ENCODE results near the gene MMS19. TPM values are rescaled to one million over a fixed set of nuclear protein-coding genes. Genes with fewer than 3 reads are reported as not detected.

MMS19 gene
- total RNA-seq, 1 experiment from 2014 or later = 60.5 TPM

DNA sequence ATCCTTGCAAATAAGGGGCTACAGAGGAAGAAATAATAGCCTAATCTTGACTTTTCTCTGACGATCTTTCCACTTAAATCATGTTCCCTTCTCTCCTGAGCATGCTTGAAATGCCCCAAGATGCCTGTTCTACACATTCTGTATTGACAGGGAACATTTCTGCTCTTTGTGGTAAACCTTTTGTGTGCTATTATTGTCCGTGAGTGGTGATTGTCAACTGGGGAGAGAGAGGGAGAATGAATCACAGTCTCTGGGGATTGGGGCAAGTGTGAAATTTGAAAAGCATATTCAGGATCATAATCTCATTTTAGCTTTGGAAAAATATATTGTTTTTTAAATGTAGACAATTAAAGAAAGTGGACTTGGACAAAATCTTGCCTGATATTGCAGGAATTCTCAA is 21.1 kb upstream of the MMS19 start:
- Histone ChIP-seq H3K9me3 (replicated peaks) (no peaks in the 10 kb centered on the region), H3K4me3 (no peak overlapping the region), H3K27ac (no peak overlapping the region), H3K27me3 (replicated peaks) (no peaks in the 10 kb centered on the region), H3K4me1 (replicated peaks) (peaks cover 8% of the 10 kb centered on the region; the same call in 1 of the 2 replicates), H3K36me3 (no peaks in the 10 kb centered on the region)
- no peak for DNase-seq (ENCODE audit: low read depth in 1 of 2, low spot score in 2 of 2)

DNA sequence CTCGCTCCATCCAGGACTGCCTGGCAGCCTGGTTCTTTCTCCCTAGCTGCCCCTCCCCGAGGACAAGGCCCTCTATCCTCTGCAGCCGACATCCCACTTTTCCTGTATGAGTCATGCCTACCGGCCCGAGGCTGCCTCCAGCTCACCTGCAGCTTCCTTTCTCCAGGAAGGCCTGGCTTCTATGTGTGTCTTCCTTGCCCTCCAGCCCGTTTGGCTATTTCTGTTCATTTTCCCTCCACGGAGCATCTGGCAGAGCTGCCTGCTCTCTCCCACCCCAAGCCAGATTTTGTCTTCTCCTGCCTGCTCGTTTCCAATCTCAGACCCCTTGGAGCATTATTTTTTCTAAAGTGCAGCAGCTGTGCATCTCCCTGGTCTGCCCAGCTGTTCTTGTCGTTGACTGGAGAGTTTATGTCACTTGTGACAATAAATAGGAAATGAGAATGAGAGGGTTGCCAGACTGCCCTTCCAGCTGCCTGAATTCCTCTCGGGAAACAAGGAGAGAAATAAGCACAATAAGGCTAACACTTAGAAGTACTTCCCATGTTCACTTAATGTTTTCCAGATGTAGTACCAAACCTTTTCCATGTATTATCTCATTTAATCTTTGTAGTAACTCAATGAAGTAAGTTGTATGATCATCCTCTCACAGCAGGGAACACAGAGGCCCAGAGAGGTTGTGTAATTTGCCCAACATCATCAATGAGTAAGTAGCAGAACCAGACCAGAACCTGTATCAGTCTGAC is 20.2 kb upstream of the MMS19 start:
- no peak for DNase-seq (ENCODE audit: low read depth in 1 of 2, low spot score in 2 of 2)
- Histone ChIP-seq H3K27me3 (replicated peaks) (no peaks in the 10 kb centered on the region), H3K9me3 (replicated peaks) (no peaks in the 10 kb centered on the region), H3K27ac (no peak overlapping the region), H3K4me1 (replicated peaks) (peaks cover 8% of the 10 kb centered on the region; the same call in 1 of the 2 replicates), H3K4me3 (no peak overlapping the region), H3K36me3 (no peaks in the 10 kb centered on the region)

DNA sequence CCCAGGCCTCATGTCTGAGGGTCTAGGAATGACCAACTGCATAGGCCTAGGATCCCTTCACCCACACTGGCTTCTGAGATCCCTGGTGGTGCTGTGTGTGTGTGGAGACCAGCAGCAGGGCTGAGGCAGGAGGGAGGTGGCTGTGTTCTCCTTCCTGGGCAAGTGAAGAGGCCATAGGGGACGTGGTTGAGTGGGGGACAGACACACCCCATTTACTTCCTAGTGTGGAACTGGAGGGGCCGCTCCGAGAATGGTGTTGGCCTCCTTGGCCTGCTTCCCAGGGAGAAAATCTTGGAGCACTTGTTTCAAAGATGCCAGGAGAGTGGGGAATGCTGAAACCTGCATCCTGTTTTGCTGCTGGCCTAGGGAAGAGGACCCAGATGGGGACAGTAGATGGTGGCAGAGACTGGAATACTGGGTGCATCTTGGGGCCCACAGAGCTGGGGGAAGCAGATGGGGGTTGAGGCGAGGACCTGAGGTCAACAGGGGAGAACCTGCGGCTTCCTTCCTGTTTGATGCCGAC is 19.6 kb upstream of the MMS19 start:
- Histone ChIP-seq H3K27ac (no peak overlapping the region), H3K4me1 (replicated peaks) (peaks cover 8% of the 10 kb centered on the region; the same call in 1 of the 2 replicates), H3K4me3 (no peak overlapping the region)

DNA sequence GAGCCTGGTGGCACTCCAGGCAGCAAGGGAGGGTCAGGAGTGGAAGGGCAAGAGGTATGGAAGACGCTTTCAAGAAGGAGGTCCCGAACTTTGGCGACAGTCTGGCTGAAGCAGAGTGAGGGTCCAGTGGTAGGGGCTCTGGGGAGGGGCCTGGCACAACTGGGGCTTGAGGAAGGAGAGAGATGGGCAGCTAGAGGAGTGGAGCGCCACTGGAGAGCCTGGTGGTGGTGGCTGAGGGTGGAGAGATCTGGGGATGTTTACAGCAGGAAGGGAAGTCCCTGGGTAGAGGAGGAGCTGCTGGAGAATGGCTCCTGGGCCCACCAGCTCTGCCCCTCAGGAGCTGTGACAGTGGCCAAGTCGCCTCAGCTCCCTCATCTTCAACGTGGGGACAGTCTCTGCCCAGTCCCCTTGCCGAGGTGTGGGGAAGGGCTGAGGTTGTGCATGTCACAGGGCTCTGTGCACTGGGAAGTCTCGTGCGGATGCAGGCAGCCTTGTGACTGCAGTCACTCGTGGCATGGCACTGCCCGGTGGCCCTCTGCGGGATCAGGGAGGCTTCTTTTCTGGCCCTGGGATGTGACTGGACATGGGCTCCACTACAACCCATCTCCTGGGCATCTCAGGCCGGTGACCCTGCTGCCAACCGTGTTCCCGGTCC is 19.0 kb upstream of the MMS19 start:
- Histone ChIP-seq H3K9me3 (replicated peaks) (no peaks in the 10 kb centered on the region), H3K4me3 (no peak overlapping the region), H3K36me3 (no peaks in the 10 kb centered on the region), H3K27ac (no peak overlapping the region), H3K4me1 (replicated peaks) (peaks cover 8% of the 10 kb centered on the region; the same call in 1 of the 2 replicates), H3K27me3 (replicated peaks) (no peaks in the 10 kb centered on the region)
- no peak for DNase-seq (ENCODE audit: low read depth in 1 of 2, low spot score in 2 of 2)

More for the DNA sequence above, 19.6 kb upstream of the MMS19 start:
- H3K9me3 ChIP-seq (replicated peaks) = no peaks in the 10 kb centered on the region
- no peaks in the 10 kb centered on the region for H3K27me3 ChIP-seq (replicated peaks)
- H3K36me3 ChIP-seq = no peaks in the 10 kb centered on the region
- DNase-seq (ENCODE audit: low read depth in 1 of 2, low spot score in 2 of 2) = no peak

DNA sequence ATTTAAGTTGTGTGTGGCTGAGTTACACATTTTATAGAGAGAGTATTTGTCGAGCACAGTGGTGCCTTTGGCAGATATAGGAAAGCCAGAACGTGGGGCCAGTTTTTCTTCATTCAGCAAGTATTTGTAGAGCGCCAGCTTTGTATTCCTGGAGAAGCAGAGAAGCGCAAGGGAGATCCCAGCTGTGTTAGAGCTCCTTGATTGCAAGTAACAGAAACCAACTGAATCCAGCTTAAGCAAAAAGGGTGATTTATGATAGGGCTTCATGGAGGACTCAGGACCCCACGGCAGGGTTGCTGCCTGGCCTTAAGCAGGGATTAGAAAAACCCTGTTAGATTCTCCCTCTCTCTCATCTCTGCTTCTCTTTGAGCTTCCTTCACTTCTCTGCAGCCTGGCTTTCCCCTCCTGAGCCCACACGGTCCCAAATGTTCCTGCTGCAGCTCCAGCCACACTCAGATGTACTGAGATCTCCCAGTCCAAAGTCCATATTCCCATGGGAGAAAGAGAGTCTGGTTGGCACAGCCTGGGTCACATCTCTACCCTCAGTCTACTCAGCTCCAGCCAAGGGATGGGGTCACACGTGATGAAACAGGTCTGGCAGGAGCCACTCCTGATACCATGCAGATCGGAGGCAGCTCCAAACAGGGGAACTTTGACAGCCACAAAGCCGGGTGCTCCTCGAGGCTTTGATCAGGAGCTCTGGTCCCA is 17.2 kb upstream of the MMS19 start:
- Histone ChIP-seq H3K27me3 (replicated peaks) (no peaks in the 10 kb centered on the region), H3K36me3 (no peaks in the 10 kb centered on the region), H3K27ac (no peak overlapping the region), H3K4me1 (replicated peaks) (peaks cover 8% of the 10 kb centered on the region; the same call in 1 of the 2 replicates), H3K4me3 (no peak overlapping the region), H3K9me3 (replicated peaks) (no peaks in the 10 kb centered on the region)
- no peak for DNase-seq (ENCODE audit: low read depth in 1 of 2, low spot score in 2 of 2)

DNA sequence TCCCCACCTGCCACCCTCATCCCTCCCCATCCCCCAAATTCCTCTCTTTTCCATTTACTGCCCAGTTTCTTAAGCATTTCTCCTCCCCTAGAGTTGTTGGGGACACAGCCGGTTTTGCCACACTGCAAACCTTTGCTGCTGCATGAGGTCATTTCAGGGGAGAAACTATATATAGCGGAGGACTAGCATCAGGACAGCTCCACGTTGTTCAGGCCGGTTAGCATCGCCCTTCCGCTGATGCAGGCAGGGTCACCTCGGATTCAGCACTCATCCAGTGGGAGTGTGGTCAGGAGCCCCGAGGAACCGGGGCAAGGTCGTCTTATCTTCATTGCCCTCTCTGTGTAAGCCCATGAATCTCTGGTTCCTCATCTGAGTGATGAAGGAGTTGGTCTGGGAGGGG is 16.1 kb upstream of the MMS19 start:
- no peaks in the 10 kb centered on the region for H3K36me3 ChIP-seq
- H3K4me3 ChIP-seq = no peak overlapping the region
- no peak overlapping the region for H3K27ac ChIP-seq
- H3K4me1 ChIP-seq (replicated peaks) = peaks cover 8% of the 10 kb centered on the region; the same call in 1 of the 2 replicates
- H3K9me3 ChIP-seq (replicated peaks) = no peaks in the 10 kb centered on the region
- DNase-seq (ENCODE audit: low read depth in 1 of 2, low spot score in 2 of 2) = no peak
- no peaks in the 10 kb centered on the region for H3K27me3 ChIP-seq (replicated peaks)

DNA sequence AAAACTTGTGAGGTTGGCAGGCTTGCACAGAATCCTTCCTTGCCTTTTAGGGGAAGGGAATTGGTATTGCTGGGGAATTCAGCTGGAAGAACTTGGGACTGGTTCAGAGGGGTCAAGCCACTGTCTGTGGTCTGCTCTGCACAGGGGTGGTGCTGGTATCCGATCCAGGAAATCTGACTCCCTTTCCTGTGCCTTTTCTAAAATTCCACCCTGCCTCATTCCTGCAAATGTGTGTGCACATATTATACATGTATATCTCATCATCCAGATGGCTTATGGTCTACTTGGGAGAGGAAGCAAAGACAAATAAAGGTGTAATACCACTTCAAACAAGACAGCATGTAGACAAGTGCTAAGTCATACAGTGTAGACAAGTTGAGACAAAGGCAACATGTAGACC is 14.8 kb upstream of the MMS19 start:
- Histone ChIP-seq H3K27me3 (replicated peaks) (no peaks in the 10 kb centered on the region), H3K27ac (no peak overlapping the region), H3K9me3 (replicated peaks) (no peaks in the 10 kb centered on the region), H3K4me1 (replicated peaks) (0 out of 2 replicates have a peak, but pooled peaks cover under 1% of the 10 kb centered on the region), H3K4me3 (no peak overlapping the region), H3K36me3 (no peaks in the 10 kb centered on the region)
- DNase-seq (ENCODE audit: low read depth in 1 of 2, low spot score in 2 of 2) = no peak

DNA sequence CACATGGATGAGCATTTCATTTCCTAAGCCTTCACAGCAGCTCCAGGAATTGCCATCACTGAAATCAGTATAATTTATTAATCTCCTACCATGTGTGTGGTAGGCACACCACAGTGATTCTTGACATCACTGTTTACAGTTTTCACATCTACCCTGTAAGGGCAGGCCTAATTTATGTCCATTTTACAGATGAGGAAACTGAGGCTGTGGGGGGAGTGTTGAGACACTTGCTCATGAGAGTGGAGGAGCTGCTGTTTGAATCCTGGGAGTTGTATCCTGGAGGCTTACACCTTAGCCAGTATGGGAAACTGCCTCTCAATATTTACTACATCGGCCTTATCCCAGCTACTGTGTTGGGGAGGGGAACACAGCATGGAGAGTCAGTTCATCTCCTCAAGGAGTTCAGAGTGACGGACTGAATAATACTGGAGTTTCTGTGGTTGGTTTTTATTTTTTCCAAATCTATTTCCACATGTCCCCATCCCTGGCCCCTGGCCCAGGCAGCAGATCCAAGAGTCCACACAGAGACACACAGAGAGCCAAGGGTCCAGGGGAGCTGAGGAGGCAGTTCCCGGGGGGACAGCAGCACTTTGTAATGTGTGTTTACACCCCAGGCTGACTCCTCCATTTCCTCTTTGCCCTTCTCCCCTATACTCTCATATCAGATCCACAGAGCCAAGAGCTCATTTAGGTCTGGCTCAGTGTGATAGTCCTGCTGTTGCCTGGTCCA is 13.7 kb upstream of the MMS19 start:
- H3K9me3 ChIP-seq (replicated peaks) = no peaks in the 10 kb centered on the region
- no peaks in the 10 kb centered on the region for H3K27me3 ChIP-seq (replicated peaks)
- H3K27ac ChIP-seq = no peak overlapping the region
- no peak for DNase-seq (ENCODE audit: low read depth in 1 of 2, low spot score in 2 of 2)
- H3K4me3 ChIP-seq = no peak overlapping the region
- H3K36me3 ChIP-seq = no peaks in the 10 kb centered on the region
- H3K4me1 ChIP-seq (replicated peaks) = no peaks in the 10 kb centered on the region

DNA sequence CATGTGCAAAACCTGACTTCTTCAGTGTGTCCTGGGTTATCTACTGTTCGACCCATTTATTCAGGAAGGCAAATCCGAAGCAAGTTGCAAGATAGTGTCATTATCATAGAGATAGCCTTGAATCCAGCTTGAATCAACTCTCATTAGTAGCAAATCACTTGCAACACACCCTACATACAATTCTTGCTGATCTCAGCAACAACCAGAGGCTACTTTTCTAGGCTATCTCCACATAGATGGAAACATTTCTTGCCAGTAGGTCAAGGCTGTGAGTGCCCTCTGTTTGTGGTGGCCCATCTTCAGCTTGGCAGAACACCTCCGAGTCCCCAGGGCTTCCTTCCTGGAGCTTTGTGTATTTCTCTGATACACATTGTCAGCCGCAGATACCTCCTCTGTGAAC is 12.5 kb upstream of the MMS19 start:
- DNase-seq (ENCODE audit: low read depth in 1 of 2, low spot score in 2 of 2) = no peak
- H3K36me3 ChIP-seq = no peaks in the 10 kb centered on the region
- H3K4me3 ChIP-seq = no peak overlapping the region
- no peak overlapping the region for H3K27ac ChIP-seq
- no peaks in the 10 kb centered on the region for H3K27me3 ChIP-seq (replicated peaks)
- no peaks in the 10 kb centered on the region for H3K4me1 ChIP-seq (replicated peaks)
- H3K9me3 ChIP-seq (replicated peaks) = no peaks in the 10 kb centered on the region

DNA sequence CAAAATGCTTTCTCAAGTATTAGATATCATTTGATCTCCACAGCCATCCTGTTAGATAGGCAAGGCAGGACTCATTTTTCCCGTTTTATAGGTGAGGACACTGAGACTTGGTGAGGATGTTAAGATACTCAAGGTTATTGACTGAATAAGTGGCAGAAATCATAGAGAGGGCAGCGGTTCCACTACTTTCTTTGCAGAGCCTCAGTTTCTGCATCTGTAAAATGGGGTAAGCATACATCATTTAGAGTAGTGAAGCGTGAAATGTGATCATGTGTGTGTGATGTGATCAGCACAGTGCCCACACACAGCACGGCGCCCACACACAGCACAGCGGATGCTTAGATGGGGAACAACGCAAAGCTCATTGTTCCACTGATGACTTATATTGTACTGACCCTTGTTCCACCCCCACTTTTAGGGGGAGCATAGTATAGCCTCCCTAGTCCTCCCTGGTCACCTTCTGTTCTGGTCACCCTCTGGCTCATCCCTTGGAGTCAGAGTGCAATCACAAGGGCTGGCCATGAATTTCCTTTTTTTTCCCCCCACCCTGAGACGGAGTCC is 11.0 kb upstream of the MMS19 start:
- Histone ChIP-seq H3K27ac (no peak overlapping the region), H3K27me3 (replicated peaks) (no peaks in the 10 kb centered on the region), H3K36me3 (no peaks in the 10 kb centered on the region), H3K4me1 (replicated peaks) (no peaks in the 10 kb centered on the region), H3K9me3 (replicated peaks) (no peaks in the 10 kb centered on the region), H3K4me3 (no peak overlapping the region)
- no peak for DNase-seq (ENCODE audit: low read depth in 1 of 2, low spot score in 2 of 2)

DNA sequence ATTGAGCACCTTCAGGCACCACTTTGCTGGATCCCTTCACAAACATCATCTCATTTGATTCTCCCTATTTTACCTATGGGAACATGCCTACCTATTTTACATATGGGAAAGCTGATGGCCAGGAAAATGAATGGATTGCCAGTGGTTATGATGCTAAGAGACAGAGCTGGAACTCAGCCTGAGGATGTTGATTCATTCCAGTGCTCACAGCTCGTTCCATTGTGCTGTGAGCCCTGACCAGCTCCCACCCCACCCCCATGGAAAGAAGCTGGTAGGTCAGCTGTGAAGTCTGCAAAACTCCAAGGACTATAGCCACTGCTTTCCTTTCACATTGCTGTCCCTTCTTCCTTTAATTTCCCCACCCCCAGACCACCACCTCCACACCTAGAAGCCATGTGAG is 10.1 kb upstream of the MMS19 start:
- Histone ChIP-seq H3K4me3 (no peak overlapping the region), H3K9me3 (replicated peaks) (no peaks in the 10 kb centered on the region), H3K4me1 (replicated peaks) (no peaks in the 10 kb centered on the region), H3K36me3 (no peaks in the 10 kb centered on the region), H3K27ac (no peak overlapping the region), H3K27me3 (replicated peaks) (no peaks in the 10 kb centered on the region)
- no peak for DNase-seq (ENCODE audit: low read depth in 1 of 2, low spot score in 2 of 2)

DNA sequence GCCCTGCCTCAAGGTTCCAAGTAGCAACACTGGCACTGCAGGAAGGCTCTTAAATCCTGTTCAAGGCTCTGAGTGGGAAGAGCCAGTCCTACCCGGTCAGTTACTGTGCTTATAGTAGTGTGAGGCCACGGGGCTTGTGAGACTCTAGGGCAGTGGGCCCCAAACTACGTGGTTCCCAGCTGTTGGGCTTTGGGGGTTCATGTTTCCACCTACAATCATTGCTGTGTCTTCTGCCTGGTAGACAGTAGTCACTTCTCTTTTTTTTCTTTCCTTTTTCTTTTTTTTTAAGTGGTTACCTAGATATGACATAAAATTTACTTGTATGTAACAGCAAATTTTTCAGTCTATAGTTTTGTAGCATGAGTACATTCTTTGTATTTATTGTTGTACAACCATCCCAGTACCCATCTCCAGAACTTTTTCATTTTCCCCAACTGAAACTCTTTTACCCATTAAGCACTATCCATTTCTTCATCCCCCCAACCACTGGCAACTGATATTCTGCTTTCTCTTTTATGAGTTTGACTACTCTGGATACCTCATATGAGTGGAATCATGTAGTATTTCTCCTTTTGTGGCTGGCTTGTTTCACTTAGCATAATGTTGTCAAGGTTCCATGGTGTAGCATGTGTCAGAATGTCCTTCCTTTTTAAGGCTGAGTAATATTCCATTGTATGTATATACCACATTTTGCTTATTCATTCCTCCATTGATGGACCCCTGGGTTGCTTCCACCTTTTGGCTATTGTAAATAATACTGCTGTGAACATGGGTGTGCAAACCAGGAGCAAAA is 8.2 kb upstream of the MMS19 start:
- Histone ChIP-seq H3K36me3 (no peaks in the 10 kb centered on the region), H3K9me3 (replicated peaks) (no peaks in the 10 kb centered on the region), H3K27ac (no peak overlapping the region), H3K27me3 (replicated peaks) (no peaks in the 10 kb centered on the region), H3K4me1 (replicated peaks) (no peaks in the 10 kb centered on the region), H3K4me3 (no peak overlapping the region)
- DNase-seq (ENCODE audit: low read depth in 1 of 2, low spot score in 2 of 2) = no peak

All from SJSA1 (cell line).